ENCODE data around the gene SYNPO2.
"Not testable (repeated sequence)": the region's sequence is repeated elsewhere in the genome, so short reads cannot be mapped to it uniquely, and the experiment has no call there.

The SYNPO2 gene

GRCh38 chr4:118888666-118889311, at the start of gene SYNPO2:
SYNPO2 (plus strand) TSS chr4:118888854; CDS start chr4:118889037, 183 bp downstream.
- DNase-seq: peak; percentile 83

- DNase-seq: no peak
These were observed 49.3 kb upstream of the SYNPO2 start for GRCh38 chr4:118839221-118839927.

GRCh38 chr4:118842055-118842454, 46.6 kb upstream of the SYNPO2 start:
- DNase-seq: no peak

- DNase-seq: no peak
These were observed 45.4 kb upstream of the SYNPO2 start for GRCh38 chr4:118843237-118843636.

GRCh38 chr4:118845552-118846050, 43.1 kb upstream of the SYNPO2 start:
- DNase-seq: peak; percentile 70

GRCh38 chr4:118846979-118847378, 41.7 kb upstream of the SYNPO2 start:
- DNase-seq: peak; percentile 1

GRCh38 chr4:118848242-118848641, 40.4 kb upstream of the SYNPO2 start:
- DNase-seq: no peak

- no peak for DNase-seq
These were observed 39.8 kb upstream of the SYNPO2 start for GRCh38 chr4:118848901-118849300.

GRCh38 chr4:118849867-118850487, 38.7 kb upstream of the SYNPO2 start:
- DNase-seq: no peak

GRCh38 chr4:118850488-118851173, 38.0 kb upstream of the SYNPO2 start:
- DNase-seq: no peak

- no peak for DNase-seq
These were observed 30.9 kb upstream of the SYNPO2 start for GRCh38 chr4:118857760-118858159.

GRCh38 chr4:118858779-118859178, 29.9 kb upstream of the SYNPO2 start:
- DNase-seq: no peak

GRCh38 chr4:118865091-118865708, 23.5 kb upstream of the SYNPO2 start:
- peak; percentile 73 for DNase-seq

- no peak for DNase-seq
These were observed 22.2 kb upstream of the SYNPO2 start for GRCh38 chr4:118866442-118866841.

GRCh38 chr4:118867311-118868067, 21.2 kb upstream of the SYNPO2 start:
- no peak for DNase-seq

- DNase-seq: no peak
These were observed 18.8 kb upstream of the SYNPO2 start for GRCh38 chr4:118869808-118870342.

- no peak for DNase-seq
These were observed 16.5 kb upstream of the SYNPO2 start for GRCh38 chr4:118872181-118872580.

GRCh38 chr4:118877797-118878196, 10.9 kb upstream of the SYNPO2 start:
- no peak for DNase-seq

- not testable (repeated sequence) for DNase-seq
These were observed 10.1 kb upstream of the SYNPO2 start for GRCh38 chr4:118878507-118878906.

GRCh38 chr4:118879409-118879808, 9.2 kb upstream of the SYNPO2 start:
- DNase-seq: peak; percentile 19

GRCh38 chr4:118881512-118882146, 7.0 kb upstream of the SYNPO2 start:
- no peak for DNase-seq

All from NCI-H82 (cell line).